Measurements from ENCODE around the gene SYCP2. TPM values are rescaled to one million over a fixed set of nuclear protein-coding genes. Genes with fewer than 3 reads are reported as not detected.
A peak's percentile ranks its signal among the peaks of the same experiment; 100 is the strongest.

The SYCP2 gene
- polyA plus RNA-seq, 1 donor (not counting 4 experiments of a cell fraction or from before 2014, with no cell fraction given), result 0.12 TPM

GRCh38 chr20:59945175-59945574, 11.7 kb upstream of the SYCP2 start:
- Histone ChIP-seq H3K9me1 (ENCODE audit: control insufficient read depth, extremely low read depth, insufficient read depth, low read length) (no peaks in the 10 kb centered on the region), H2AFZ (ENCODE audit: control insufficient read depth, low read length) (no peak overlapping the region), H3K4me1 (ENCODE audit: control insufficient read depth, extremely low read depth, insufficient read depth, low read length) (peaks cover 6% of the 10 kb centered on the region), H3K79me2 (ENCODE audit: control insufficient read depth, insufficient read depth, low read length) (peaks cover 7% of the 10 kb centered on the region), H3K4me2 (ENCODE audit: control insufficient read depth, extremely low read depth, insufficient read depth, low read depth, low read length) (peak overlapping the region; percentile 9), H3K36me3 (ENCODE audit: control insufficient read depth in 2 of 2, extremely low read depth in 1 of 2, insufficient read depth in 2 of 2, low read length in 2 of 2) (peaks cover 7 to 9% of the 10 kb centered on the region in 2 experiments), H3K4me3 (ENCODE audit: control insufficient read depth in 2 of 3, extremely low read depth in 1 of 3, insufficient read depth in 2 of 3, low read depth in 1 of 3, low read length in 3 of 3) (no peak overlapping the region), H3K27me3 (ENCODE audit: control insufficient read depth, extremely low read depth, insufficient read depth, low read length) (no peaks in the 10 kb centered on the region), H3K9ac (ENCODE audit: control insufficient read depth, extremely low read depth, insufficient read depth, low read length) (no peak overlapping the region), H3K27ac (ENCODE audit: control insufficient read depth, insufficient read depth, low read length) (no peak overlapping the region), H3K9me3 (ENCODE audit: control insufficient read depth, low read depth, low read length) (no peaks in the 10 kb centered on the region), H4K20me1 (ENCODE audit: control insufficient read depth, extremely low read depth, insufficient read depth, low read length) (no peaks in the 10 kb centered on the region)
- dilution Hi-C loops (cut with MboI; ENCODE audit: extremely low pct_ligation_motif_present, low sequenced_read_pairs), result no loop called here
- FAIRE-seq, result no peak
- no peak for DNase-seq (ENCODE audit: low read depth, low spot score)
- no peak for TF ChIP-seq EZH2 (IDR thresholded peaks at IDR 0.05; ENCODE audit: low read length)

GRCh38 chr20:59944726-59945125, 11.3 kb upstream of the SYCP2 start:
- dilution Hi-C loops (cut with MboI; ENCODE audit: extremely low pct_ligation_motif_present, low sequenced_read_pairs), result no loop called here
- Histone ChIP-seq H3K9ac (ENCODE audit: control insufficient read depth, extremely low read depth, insufficient read depth, low read length) (no peak overlapping the region), H3K9me1 (ENCODE audit: control insufficient read depth, extremely low read depth, insufficient read depth, low read length) (no peaks in the 10 kb centered on the region), H4K20me1 (ENCODE audit: control insufficient read depth, extremely low read depth, insufficient read depth, low read length) (no peaks in the 10 kb centered on the region), H3K4me3 (ENCODE audit: control insufficient read depth in 2 of 3, extremely low read depth in 1 of 3, insufficient read depth in 2 of 3, low read depth in 1 of 3, low read length in 3 of 3) (no peak overlapping the region), H3K4me1 (ENCODE audit: control insufficient read depth, extremely low read depth, insufficient read depth, low read length) (peaks cover 6% of the 10 kb centered on the region), H3K4me2 (ENCODE audit: control insufficient read depth, extremely low read depth, insufficient read depth, low read depth, low read length) (no peak overlapping the region), H3K36me3 (ENCODE audit: control insufficient read depth in 2 of 2, extremely low read depth in 1 of 2, insufficient read depth in 2 of 2, low read length in 2 of 2) (peaks cover 7 to 9% of the 10 kb centered on the region in 2 experiments), H3K79me2 (ENCODE audit: control insufficient read depth, insufficient read depth, low read length) (peaks cover 7% of the 10 kb centered on the region), H3K27ac (ENCODE audit: control insufficient read depth, insufficient read depth, low read length) (no peak overlapping the region), H2AFZ (ENCODE audit: control insufficient read depth, low read length) (no peak overlapping the region), H3K27me3 (ENCODE audit: control insufficient read depth, extremely low read depth, insufficient read depth, low read length) (no peaks in the 10 kb centered on the region), H3K9me3 (ENCODE audit: control insufficient read depth, low read depth, low read length) (no peaks in the 10 kb centered on the region)
- no peak for DNase-seq (ENCODE audit: low read depth, low spot score)
- FAIRE-seq, result no peak
- no peak for TF ChIP-seq CTCF (optimal IDR thresholded peaks at IDR 0.05 in 1 of 3, IDR thresholded peaks at IDR 0.05 in 1 of 3, conservative IDR thresholded peaks at IDR 0.05 in 1 of 3; ENCODE audit: extremely low read depth in 1 of 3, insufficient read depth in 2 of 3, low read length in 3 of 3)
- no peak for TF ChIP-seq EZH2 (IDR thresholded peaks at IDR 0.05; ENCODE audit: low read length)

GRCh38 chr20:59942245-59942644, 8.8 kb upstream of the SYCP2 start:
- Histone ChIP-seq H3K9ac (ENCODE audit: control insufficient read depth, extremely low read depth, insufficient read depth, low read length) (no peak overlapping the region), H3K36me3 (ENCODE audit: control insufficient read depth in 2 of 2, extremely low read depth in 1 of 2, insufficient read depth in 2 of 2, low read length in 2 of 2) (peaks cover 5 to 9% of the 10 kb centered on the region in 2 experiments), H3K4me2 (ENCODE audit: control insufficient read depth, extremely low read depth, insufficient read depth, low read depth, low read length) (no peak overlapping the region), H3K4me1 (ENCODE audit: control insufficient read depth, extremely low read depth, insufficient read depth, low read length) (peaks cover 27% of the 10 kb centered on the region), H3K9me3 (ENCODE audit: control insufficient read depth, low read depth, low read length) (no peaks in the 10 kb centered on the region), H3K27ac (ENCODE audit: control insufficient read depth, insufficient read depth, low read length) (no peak overlapping the region), H3K9me1 (ENCODE audit: control insufficient read depth, extremely low read depth, insufficient read depth, low read length) (no peaks in the 10 kb centered on the region), H3K4me3 (ENCODE audit: control insufficient read depth in 2 of 3, extremely low read depth in 1 of 3, insufficient read depth in 2 of 3, low read depth in 1 of 3, low read length in 3 of 3) (no peak overlapping the region), H4K20me1 (ENCODE audit: control insufficient read depth, extremely low read depth, insufficient read depth, low read length) (no peaks in the 10 kb centered on the region), H3K79me2 (ENCODE audit: control insufficient read depth, insufficient read depth, low read length) (peaks cover 23% of the 10 kb centered on the region), H3K27me3 (ENCODE audit: control insufficient read depth, extremely low read depth, insufficient read depth, low read length) (no peaks in the 10 kb centered on the region), H2AFZ (ENCODE audit: control insufficient read depth, low read length) (no peak overlapping the region)
- TF ChIP-seq CTCF (optimal IDR thresholded peaks at IDR 0.05 in 1 of 3, IDR thresholded peaks at IDR 0.05 in 1 of 3, conservative IDR thresholded peaks at IDR 0.05 in 1 of 3; ENCODE audit: extremely low read depth in 1 of 3, insufficient read depth in 2 of 3, low read length in 3 of 3) (no peak), EZH2 (IDR thresholded peaks at IDR 0.05; ENCODE audit: low read length) (no peak)
- dilution Hi-C loops (cut with MboI; ENCODE audit: extremely low pct_ligation_motif_present, low sequenced_read_pairs), result no loop called here
- no peak for DNase-seq (ENCODE audit: low read depth, low spot score)
- no peak for FAIRE-seq

All from keratinocyte (primary cell).